Fibroblast of lung (primary cell): Measurements from ENCODE around the gene KDM2B. TPM values are rescaled to one million over a fixed set of nuclear protein-coding genes. Genes with fewer than 3 reads are reported as not detected.
"Not testable (repeated sequence)": the region's sequence is repeated elsewhere in the genome, so short reads cannot be mapped to it uniquely, and the experiment has no call there.

Experiments used
- DNase-seq, 2 donors: peaks; one replicate each; pipeline versions ENCODE4 v3.0.0 to v3.0.0-alpha.2; 2010; ENCODE audit warnings: low read depth in 2 of 2
- H2AFZ ChIP-seq: 2 replicates; pipeline ENCODE4 v1.5.1; 2012; ENCODE audit warnings: low read length, control low read depth, inconsistent platforms
- H3K27ac ChIP-seq: 2 replicates; pipeline ENCODE4 v1.5.1; 2011; ENCODE audit warnings: low read length, control low read depth; ENCODE audit not compliant: insufficient read depth
- H3K27me3 ChIP-seq: 2 replicates; pipeline ENCODE4 v1.5.1; 2011; ENCODE audit warnings: mild to moderate bottlenecking, low read length; ENCODE audit not compliant: control insufficient read depth, insufficient read depth
- H3K36me3 ChIP-seq: 2 replicates; pipeline ENCODE4 v1.5.1; 2011; ENCODE audit warnings: low read length; ENCODE audit not compliant: control insufficient read depth, insufficient read depth
- H3K4me1 ChIP-seq: 2 replicates; pipeline ENCODE4 v1.5.1; 2011; ENCODE audit warnings: low read length; ENCODE audit not compliant: control insufficient read depth, insufficient read depth; ENCODE audit errors: extremely low read depth
- H3K4me2 ChIP-seq: 2 replicates; pipeline ENCODE4 v1.5.1; 2011; ENCODE audit warnings: low read length, control low read depth; ENCODE audit not compliant: insufficient read depth; ENCODE audit errors: extremely low read depth
- H3K4me3 ChIP-seq, 4 experiments: fragments of 200-600 bp in 1 of 4; sonication (generic) in 1 of 4; replicated peaks in 1 of 4; 2 replicates each; pipeline ENCODE4 v1.5.1; 2011 to 2016; ENCODE audit warnings: low read length in 4 of 4, low read depth in 3 of 4, mild to moderate bottlenecking in 3 of 4, control low read depth in 2 of 4, inconsistent platforms in 1 of 4, mixed read lengths in 1 of 4; ENCODE audit not compliant: insufficient read depth in 1 of 4; ENCODE audit errors: control extremely low read depth in 1 of 4
- H3K79me2 ChIP-seq: 2 replicates; pipeline ENCODE4 v1.5.1; 2012; ENCODE audit warnings: mild to moderate bottlenecking, low read length, inconsistent platforms; ENCODE audit not compliant: control insufficient read depth, insufficient read depth
- H3K9ac ChIP-seq: 2 replicates; pipeline ENCODE4 v1.5.1; 2011; ENCODE audit warnings: mild to moderate bottlenecking, low read length, control low read depth; ENCODE audit not compliant: insufficient read depth
- H3K9me3 ChIP-seq: 2 replicates; pipeline ENCODE4 v1.5.1; 2012; ENCODE audit warnings: low read depth, low read length; ENCODE audit not compliant: control insufficient read depth, insufficient read depth
- H4K20me1 ChIP-seq: 2 replicates; pipeline ENCODE4 v1.5.1; 2011; ENCODE audit warnings: low read length; ENCODE audit not compliant: control insufficient read depth, insufficient read depth; ENCODE audit errors: extremely low read depth
- CTCF ChIP-seq, 2 donors: IDR thresholded peaks in 1 of 2; conservative IDR thresholded peaks in 1 of 2; 1 replicate in 1 of 2; 2 replicates in 1 of 2; pipeline ENCODE4 v1.5.1; 2011 to 2012; ENCODE audit warnings: low read length in 2 of 2, control low read depth in 1 of 2, inconsistent platforms in 1 of 2, low read depth in 1 of 2, mild to moderate bottlenecking in 1 of 2
- EZH2 ChIP-seq: IDR thresholded peaks from 2 replicates; pipeline ENCODE4 v1.5.1; 2012; ENCODE audit warnings: low read length, control low read depth, mild to moderate bottlenecking; ENCODE audit errors: missing control alignments
- polyA plus RNA-seq, 2 donors: library from polyadenylated mRNA; depleted of rRNA in 1 of 2; stranded (reverse) in 1 of 2; unstranded in 1 of 2; fragments of >200 nt; gene quantifications; 2 replicates each; pipeline ENCODE4 v1.2.1, GENCODE V29; 2011 to 2012; ENCODE audit warnings: missing spikeins in 1 of 2
- total RNA-seq: library from RNA; depleted of rRNA; stranded (reverse); fragments of >200 nt; gene quantifications from 2 replicates; pipeline ENCODE4 v1.2.1, GENCODE V29; 2014

KDM2B gene
- total and polyA plus RNA-seq, 2 donors (not counting 1 experiment from before 2014, with no cell fraction given), result 9.8 to 21.6 TPM

- Histone ChIP-seq H3K79me2 (no peaks in the 10 kb centered on the region), H3K36me3 (no peaks in the 10 kb centered on the region), H3K4me2 (peak overlapping the region; percentile 59), H4K20me1 (no peaks in the 10 kb centered on the region), H3K4me1 (no peaks in the 10 kb centered on the region), H3K27ac (peak overlapping the region; percentile 58), H3K4me3 (peak overlapping the region in 3 of 4 experiments; percentile 25 to 49 (median 33)), H2AFZ (peak overlapping the region; percentile 63), H3K27me3 (no peaks in the 10 kb centered on the region), H3K9me3 (no peaks in the 10 kb centered on the region), H3K9ac (no peak overlapping the region)
- TF ChIP-seq EZH2, result no peak
- TF ChIP-seq CTCF (conservative IDR thresholded peaks at IDR 0.05 in 1 of 2, IDR thresholded peaks at IDR 0.05 in 1 of 2; ENCODE audit: low read depth in 1 of 2, low read length in 2 of 2), result no peak
- DNase-seq, result peak; percentile 6 to 59
Observed at GRCh38 chr12:121391619-121392324, 189.1 kb downstream of the KDM2B start.

- Histone ChIP-seq H3K4me3 (no peak overlapping the region), H3K9ac (no peak overlapping the region), H3K27me3 (no peaks in the 10 kb centered on the region), H3K27ac (no peak overlapping the region), H3K4me2 (no peak overlapping the region), H3K36me3 (no peaks in the 10 kb centered on the region), H3K79me2 (no peaks in the 10 kb centered on the region), H4K20me1 (no peaks in the 10 kb centered on the region), H3K9me3 (no peaks in the 10 kb centered on the region), H2AFZ (no peak overlapping the region), H3K4me1 (no peaks in the 10 kb centered on the region)
- TF ChIP-seq CTCF (conservative IDR thresholded peaks at IDR 0.05 in 1 of 2, IDR thresholded peaks at IDR 0.05 in 1 of 2; ENCODE audit: low read depth in 1 of 2, low read length in 2 of 2), result no peak
- TF ChIP-seq EZH2, result no peak
- DNase-seq, result no peak
Observed at GRCh38 chr12:121390856-121391255, 190.0 kb downstream of the KDM2B start.

GRCh38 chr12:121388421-121388981 is 192.3 kb downstream of the KDM2B start:
- Histone ChIP-seq H4K20me1 (no peaks in the 10 kb centered on the region), H3K9me3 (no peaks in the 10 kb centered on the region), H2AFZ (peak overlapping the region; percentile 1), H3K9ac (no peak overlapping the region), H3K4me3 (no peak overlapping the region), H3K79me2 (no peaks in the 10 kb centered on the region), H3K4me2 (no peak overlapping the region), H3K27me3 (no peaks in the 10 kb centered on the region), H3K36me3 (no peaks in the 10 kb centered on the region), H3K4me1 (no peaks in the 10 kb centered on the region), H3K27ac (no peak overlapping the region)
- peak; percentile 15 to 86 for DNase-seq
- TF ChIP-seq CTCF (conservative IDR thresholded peaks at IDR 0.05 in 1 of 2, IDR thresholded peaks at IDR 0.05 in 1 of 2; ENCODE audit: low read depth in 1 of 2, low read length in 2 of 2), result no peak
- TF ChIP-seq EZH2, result no peak

GRCh38 chr12:121384891-121385290 is 195.9 kb downstream of the KDM2B start:
- H3K27me3 ChIP-seq, H3K4me2 ChIP-seq, H4K20me1 ChIP-seq, H3K27ac ChIP-seq, H3K4me3 ChIP-seq, H2AFZ ChIP-seq, H3K79me2 ChIP-seq, H3K9me3 ChIP-seq, H3K4me1 ChIP-seq, H3K36me3 ChIP-seq, DNase-seq, H3K9ac ChIP-seq: not testable (repeated sequence)
